GDM1 (cell line): ENCODE measurements around the gene LSP1.

Experiments
- DNase-seq: peaks from one replicate; lab custom pipeline; 2025; lab: John Stamatoyannopoulos, UW

LSP1 gene

GRCh38 chr11:1848640-1849430 is 4.0 kb upstream of the LSP1 start:
- DNase-seq: no peak

GRCh38 chr11:1851468-1852180 is 1.3 kb upstream of the LSP1 start:
- DNase-seq: no peak

- DNase-seq: no peak
Observed at GRCh38 chr11:1852271-1852876, 510 bp upstream of the LSP1 start.

GRCh38 chr11:1853376-1854131 is 670 bp downstream of the LSP1 start:
- DNase-seq: no peak

- no peak for DNase-seq
Observed at GRCh38 chr11:1854132-1854948, 1.5 kb downstream of the LSP1 start.

GRCh38 chr11:1854949-1855885 is 2.3 kb downstream of the LSP1 start:
- DNase-seq: no peak

- DNase-seq: no peak
Observed at GRCh38 chr11:1855886-1856265, 3.0 kb downstream of the LSP1 start.

- no peak for DNase-seq
Observed at GRCh38 chr11:1856306-1857005, 3.6 kb downstream of the LSP1 start.

- no peak for DNase-seq
Observed at GRCh38 chr11:1857064-1857463, 4.2 kb downstream of the LSP1 start.

GRCh38 chr11:1858154-1858553 is 5.3 kb downstream of the LSP1 start:
- DNase-seq: no peak

- DNase-seq: no peak
Observed at GRCh38 chr11:1858576-1858975, 5.7 kb downstream of the LSP1 start.

GRCh38 chr11:1859004-1859403 is 6.1 kb downstream of the LSP1 start:
- DNase-seq: no peak

- no peak for DNase-seq
Observed at GRCh38 chr11:1860108-1860507, 7.2 kb downstream of the LSP1 start.

- DNase-seq: no peak
Observed at GRCh38 chr11:1861435-1862411, 8.8 kb downstream of the LSP1 start.

GRCh38 chr11:1862588-1863351 is 9.9 kb downstream of the LSP1 start:
- no peak for DNase-seq

GRCh38 chr11:1863352-1864216 is 10.7 kb downstream of the LSP1 start:
- DNase-seq: peak; percentile 22

GRCh38 chr11:1864231-1864630 is 11.3 kb downstream of the LSP1 start:
- DNase-seq: no peak
